Measurements from ENCODE around the gene C16orf78. TPM values are rescaled to one million over a fixed set of nuclear protein-coding genes. Genes with fewer than 3 reads are reported as not detected.

The C16orf78 gene
- total RNA-seq, 2 donors from 2014 or later: not detected

DNA sequence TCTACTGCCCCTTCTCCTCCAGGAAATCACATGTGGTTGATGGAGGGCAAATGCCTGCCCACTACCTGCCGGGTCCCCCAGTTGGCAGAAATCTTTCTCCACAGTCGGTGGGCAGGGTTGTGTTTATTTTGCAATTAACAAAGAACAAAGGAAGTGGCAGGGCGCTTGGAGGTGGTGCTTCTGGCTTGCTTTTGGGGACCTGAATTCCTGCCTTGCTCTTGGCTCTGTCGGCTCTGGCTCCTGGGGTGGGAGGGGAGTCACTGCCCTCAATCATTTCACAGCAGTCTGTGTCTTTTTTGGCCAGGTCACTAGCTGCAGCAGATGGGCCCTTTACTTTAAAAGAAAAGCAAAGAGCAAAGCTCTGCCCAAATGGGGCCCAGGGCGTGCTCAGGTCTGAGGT is 69.2 kb downstream of the C16orf78 start:
- no peak overlapping the region for H3K4me3 Mint-ChIP-seq
- H3K36me3 Mint-ChIP-seq (ENCODE audit: low read depth): no peaks in the 10 kb centered on the region
- DNase-seq: peak; percentile 65
- H3K4me1 Mint-ChIP-seq: peaks cover 12% of the 10 kb centered on the region
- 53% methylated on average over 5 of the region's 5 CpGs; no CpG with 5 or more reads in 1 of the 2 experiments for WGBS, 2 experiments (ENCODE audit: insufficient coverage in 1 of 2, insufficient read length in 1 of 2)
- Histone ChIP-seq H3K27ac (ENCODE audit: low read depth, low read length) (no peak overlapping the region), H3K4me1 (ENCODE audit: control insufficient read depth, insufficient read depth, low read length) (peaks cover 5% of the 10 kb centered on the region), H3K9ac (ENCODE audit: extremely low read depth, low read length, poor library complexity, severe bottlenecking) (no peak overlapping the region), H3K9me3 (ENCODE audit: control insufficient read depth, low read length) (no peaks in the 10 kb centered on the region), H3K36me3 (ENCODE audit: control insufficient read depth, insufficient read depth, low read length) (no peaks in the 10 kb centered on the region), H3K27me3 (ENCODE audit: control insufficient read depth, insufficient read depth, low read length, poor library complexity, severe bottlenecking) (no peaks in the 10 kb centered on the region), H3K4me3 (ENCODE audit: low read length) (no peak overlapping the region)
- TF ChIP-seq, protein P1, sequence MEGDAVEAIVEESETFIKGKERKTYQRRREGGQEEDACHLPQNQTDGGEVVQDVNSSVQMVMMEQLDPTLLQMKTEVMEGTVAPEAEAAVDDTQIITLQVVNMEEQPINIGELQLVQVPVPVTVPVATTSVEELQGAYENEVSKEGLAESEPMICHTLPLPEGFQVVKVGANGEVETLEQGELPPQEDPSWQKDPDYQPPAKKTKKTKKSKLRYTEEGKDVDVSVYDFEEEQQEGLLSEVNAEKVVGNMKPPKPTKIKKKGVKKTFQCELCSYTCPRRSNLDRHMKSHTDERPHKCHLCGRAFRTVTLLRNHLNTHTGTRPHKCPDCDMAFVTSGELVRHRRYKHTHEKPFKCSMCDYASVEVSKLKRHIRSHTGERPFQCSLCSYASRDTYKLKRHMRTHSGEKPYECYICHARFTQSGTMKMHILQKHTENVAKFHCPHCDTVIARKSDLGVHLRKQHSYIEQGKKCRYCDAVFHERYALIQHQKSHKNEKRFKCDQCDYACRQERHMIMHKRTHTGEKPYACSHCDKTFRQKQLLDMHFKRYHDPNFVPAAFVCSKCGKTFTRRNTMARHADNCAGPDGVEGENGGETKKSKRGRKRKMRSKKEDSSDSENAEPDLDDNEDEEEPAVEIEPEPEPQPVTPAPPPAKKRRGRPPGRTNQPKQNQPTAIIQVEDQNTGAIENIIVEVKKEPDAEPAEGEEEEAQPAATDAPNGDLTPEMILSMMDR (conservative IDR thresholded peaks at IDR 0.05): no peak
- H3K27ac Mint-ChIP-seq: no peak overlapping the region
- no peaks in the 10 kb centered on the region for H3K27me3 Mint-ChIP-seq (ENCODE audit: insufficient read depth)
- no peaks in the 10 kb centered on the region for H3K9me3 Mint-ChIP-seq

DNA sequence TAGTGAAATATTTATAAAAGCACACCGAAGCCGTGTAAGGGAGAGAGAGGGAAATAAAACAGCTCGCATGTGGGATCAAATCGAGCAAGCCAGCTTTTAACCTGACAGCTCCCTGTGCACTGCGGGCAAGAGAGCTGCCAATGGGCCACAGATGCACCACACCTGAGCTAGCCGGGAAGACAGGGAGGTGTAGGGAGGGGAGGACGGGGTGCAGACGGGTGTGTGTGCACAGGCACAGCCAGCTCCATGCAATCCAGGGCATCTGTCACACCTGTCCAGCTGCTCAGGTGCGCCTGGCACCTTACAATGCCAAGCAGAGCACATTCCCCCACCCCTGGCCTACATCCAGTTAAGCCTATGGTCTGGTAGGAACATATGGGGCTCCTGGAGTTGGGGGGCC is 70.0 kb downstream of the C16orf78 start:
- no peak for DNase-seq
- Mint-ChIP-seq H3K27ac (no peak overlapping the region), H3K4me1 (peaks cover 12% of the 10 kb centered on the region), H3K9me3 (no peaks in the 10 kb centered on the region), H3K27me3 (ENCODE audit: insufficient read depth) (no peaks in the 10 kb centered on the region), H3K4me3 (no peak overlapping the region), H3K36me3 (ENCODE audit: low read depth) (no peaks in the 10 kb centered on the region)
- peaks cover 5% of the 10 kb centered on the region for H3K4me1 ChIP-seq (ENCODE audit: control insufficient read depth, insufficient read depth, low read length)
- 91 to 93% methylated on average over 5 to 9 of the region's 9 CpGs for WGBS, 2 experiments (ENCODE audit: insufficient coverage in 1 of 2, insufficient read length in 1 of 2)
- H3K4me3 ChIP-seq (ENCODE audit: low read length): no peak overlapping the region
- no peaks in the 10 kb centered on the region for H3K36me3 ChIP-seq (ENCODE audit: control insufficient read depth, insufficient read depth, low read length)
- H3K9ac ChIP-seq (ENCODE audit: extremely low read depth, low read length, poor library complexity, severe bottlenecking): no peak overlapping the region
- no peak overlapping the region for H3K27ac ChIP-seq (ENCODE audit: low read depth, low read length)
- H3K27me3 ChIP-seq (ENCODE audit: control insufficient read depth, insufficient read depth, low read length, poor library complexity, severe bottlenecking): no peaks in the 10 kb centered on the region
- no peaks in the 10 kb centered on the region for H3K9me3 ChIP-seq (ENCODE audit: control insufficient read depth, low read length)
- TF ChIP-seq, protein P1 (conservative IDR thresholded peaks at IDR 0.05): no peak

- Mint-ChIP-seq H3K4me3 (no peak overlapping the region), H3K4me1 (peaks cover 12% of the 10 kb centered on the region), H3K27ac (no peak overlapping the region), H3K9me3 (no peaks in the 10 kb centered on the region), H3K27me3 (ENCODE audit: insufficient read depth) (no peaks in the 10 kb centered on the region), H3K36me3 (ENCODE audit: low read depth) (no peaks in the 10 kb centered on the region)
- Histone ChIP-seq H3K27ac (ENCODE audit: low read depth, low read length) (no peak overlapping the region), H3K4me1 (ENCODE audit: control insufficient read depth, insufficient read depth, low read length) (peaks cover 5% of the 10 kb centered on the region), H3K4me3 (ENCODE audit: low read length) (no peak overlapping the region), H3K9me3 (ENCODE audit: control insufficient read depth, low read length) (no peaks in the 10 kb centered on the region), H3K36me3 (ENCODE audit: control insufficient read depth, insufficient read depth, low read length) (no peaks in the 10 kb centered on the region), H3K27me3 (ENCODE audit: control insufficient read depth, insufficient read depth, low read length, poor library complexity, severe bottlenecking) (no peaks in the 10 kb centered on the region), H3K9ac (ENCODE audit: extremely low read depth, low read length, poor library complexity, severe bottlenecking) (no peak overlapping the region)
- DNase-seq: no peak
- WGBS, 2 experiments (ENCODE audit: insufficient coverage in 1 of 2, insufficient read length in 1 of 2): 86 to 93% methylated on average over 2 of the region's 2 CpGs
- TF ChIP-seq, protein P1 (conservative IDR thresholded peaks at IDR 0.05): no peak
These were observed 73.2 kb downstream of the C16orf78 start for GRCh38 chr16:49446805-49447204.

Other genes with a start within 250 kb of the C16orf78 start
- 1 to 10 TPM in 1 of 2 donors, under 1 TPM in 1; 0.15 to 1.3 TPM for gene CBLN1, start 92.0 kb upstream of the C16orf78 start, total RNA-seq